Activated CD8-positive, alpha-beta memory T cell treated with anti-CD3 and anti-CD28 coated beads, Interleukin-2, amount 50 U/mL, for 24 hours (primary cell): ENCODE measurements around the gene PLCG1.
"Not testable (repeated sequence)": the region's sequence is repeated elsewhere in the genome, so short reads cannot be mapped to it uniquely, and the experiment has no call there.

ENCODE experiments used
- DNase-seq: peaks from one replicate; pipeline ENCODE4 v3.0.0-alpha.2; 2020; ENCODE audit errors: extremely low read depth

Gene PLCG1

GRCh38 chr20:41136680-41137613 is at the start of gene PLCG1:
Gene PLCG1 (plus strand): TSS chr20:41137543. CDS start chr20:41137642, 99 bp downstream.
- no peak for DNase-seq

DNA sequence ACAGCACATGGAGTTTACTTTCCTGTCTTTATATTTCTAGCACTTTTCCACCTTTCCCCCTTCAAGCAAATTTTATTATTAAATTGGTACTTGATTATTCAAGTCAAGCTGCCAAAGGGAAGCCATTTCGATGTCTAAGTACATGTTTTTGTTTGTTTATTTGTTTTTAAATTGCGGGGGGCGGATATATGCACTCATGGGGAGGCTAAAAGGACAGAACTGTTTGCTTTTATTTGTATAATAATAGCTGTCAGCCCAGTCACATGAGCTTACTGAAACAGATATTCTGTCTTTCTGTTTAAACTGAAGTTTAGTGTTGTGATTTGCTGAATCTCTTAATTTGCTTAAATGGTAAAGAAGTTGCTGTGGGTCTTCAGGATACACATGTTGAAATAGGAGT is 49.6 kb upstream of the PLCG1 start:
- DNase-seq = no peak

DNA sequence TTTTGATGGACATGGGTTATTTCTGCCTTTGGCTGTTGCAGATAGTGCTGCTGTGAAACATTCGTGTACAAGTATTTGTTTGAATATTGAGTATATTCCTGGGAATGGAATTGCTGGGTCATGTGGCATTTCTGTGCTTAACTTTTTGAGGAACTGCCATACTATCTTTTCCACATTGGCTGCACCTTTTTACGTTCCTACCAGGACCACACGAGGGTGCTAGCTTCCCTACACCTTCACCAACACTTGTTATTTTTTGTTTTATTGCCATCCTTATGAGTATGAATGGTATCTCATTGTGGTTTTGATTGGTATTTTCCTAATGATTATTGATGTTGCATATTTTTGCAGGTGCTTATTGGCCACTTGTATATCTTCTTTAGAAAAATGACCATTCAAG is 47.8 kb upstream of the PLCG1 start:
- no peak for DNase-seq

DNA sequence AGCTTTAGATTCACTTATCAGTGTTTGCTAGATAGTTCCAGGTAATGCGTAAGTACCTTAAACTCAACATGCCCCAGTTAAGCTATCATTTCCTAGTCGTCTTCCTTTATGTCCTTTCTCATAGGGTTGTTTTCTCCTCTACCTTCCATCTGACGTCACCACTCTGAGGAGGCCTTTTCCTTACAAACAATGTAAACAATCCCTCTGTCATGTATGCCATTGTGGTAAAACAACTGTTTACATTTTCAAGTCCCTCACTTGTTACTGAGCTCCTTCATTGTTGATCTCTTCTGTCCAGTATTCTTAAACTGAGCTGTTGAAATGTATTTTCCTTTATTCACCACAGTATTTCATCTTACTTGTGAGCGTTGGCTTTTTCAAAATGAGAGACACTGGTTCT is 45.4 kb upstream of the PLCG1 start:
- DNase-seq = no peak

DNA sequence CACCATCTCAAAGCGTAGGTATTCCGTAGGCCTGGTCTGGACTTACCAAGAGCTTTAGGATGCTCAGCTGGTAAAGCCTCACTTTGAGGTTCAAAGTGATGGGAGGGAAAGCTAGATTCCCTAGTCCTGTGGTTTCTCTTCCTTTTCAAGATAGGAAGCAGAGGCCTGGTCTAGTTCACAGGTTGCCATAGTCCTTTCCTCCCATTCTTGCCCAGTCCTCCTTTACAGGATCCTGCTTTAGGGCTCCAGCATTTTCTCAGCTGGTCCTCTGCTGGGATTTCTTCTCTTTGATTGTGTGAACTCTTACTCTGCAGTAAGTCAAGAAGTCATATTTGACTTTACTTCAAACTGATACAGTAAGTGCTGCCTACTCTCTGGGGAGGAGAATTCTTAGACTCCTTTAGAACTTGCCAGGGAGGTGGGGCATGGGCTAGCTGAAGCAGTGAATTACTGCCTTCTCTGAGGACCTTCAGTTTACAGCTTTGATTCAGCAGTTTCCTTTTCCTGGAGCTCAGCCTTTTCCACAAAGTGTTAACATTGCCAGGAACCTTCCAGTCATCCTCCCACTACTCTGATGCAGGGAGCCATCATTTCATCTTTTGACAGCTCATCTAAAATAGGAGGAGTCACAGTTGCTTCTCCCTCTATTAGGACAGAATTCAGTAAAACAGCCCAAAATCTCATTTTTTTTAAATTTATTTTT is 42.8 kb upstream of the PLCG1 start:
- no peak for DNase-seq

DNA sequence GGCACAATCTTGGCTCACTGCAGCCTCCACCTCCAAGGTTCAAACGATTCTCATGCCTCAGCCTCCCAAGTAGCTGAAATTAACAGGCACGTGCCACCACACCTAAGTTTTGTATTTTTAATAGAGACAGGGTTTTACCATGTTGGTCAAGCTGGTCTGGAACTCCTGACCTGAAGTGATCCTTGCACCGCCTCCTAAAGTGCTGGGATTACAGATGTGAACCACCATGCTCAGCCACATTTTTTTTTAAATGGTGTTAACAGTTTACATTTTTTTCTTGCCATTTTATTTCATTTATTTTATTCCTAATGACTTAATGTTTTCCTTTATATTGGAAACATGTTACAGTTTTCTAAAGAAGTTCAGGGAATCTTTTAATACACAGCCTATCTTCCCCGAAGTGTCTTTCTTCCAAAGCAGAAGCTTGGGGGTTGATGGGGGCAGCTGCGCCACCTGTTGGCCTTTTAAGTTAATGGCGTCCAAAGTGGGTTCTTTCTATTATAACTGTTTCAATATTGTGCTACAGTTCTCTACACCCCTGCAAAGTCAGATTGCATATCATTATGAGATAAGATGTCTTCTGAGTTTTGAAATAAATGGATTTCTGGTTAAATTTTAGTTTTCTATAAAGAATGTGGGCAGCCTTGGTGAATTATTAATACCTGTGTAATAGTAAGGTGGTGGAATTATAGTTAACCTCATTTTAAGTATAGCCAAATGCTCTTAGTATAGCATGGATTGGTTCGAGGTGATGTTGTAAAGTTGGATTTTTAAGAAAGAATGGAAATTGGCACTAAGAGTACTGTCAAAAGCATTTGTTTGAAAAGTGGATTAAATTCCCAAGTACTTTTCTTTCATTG is 42.0 kb upstream of the PLCG1 start:
- peak; percentile 13 for DNase-seq

- no peak for DNase-seq
These were observed 38.6 kb upstream of the PLCG1 start for GRCh38 chr20:41098703-41099250.

- no peak for DNase-seq
These were observed 37.3 kb upstream of the PLCG1 start for GRCh38 chr20:41100001-41100480.

DNA sequence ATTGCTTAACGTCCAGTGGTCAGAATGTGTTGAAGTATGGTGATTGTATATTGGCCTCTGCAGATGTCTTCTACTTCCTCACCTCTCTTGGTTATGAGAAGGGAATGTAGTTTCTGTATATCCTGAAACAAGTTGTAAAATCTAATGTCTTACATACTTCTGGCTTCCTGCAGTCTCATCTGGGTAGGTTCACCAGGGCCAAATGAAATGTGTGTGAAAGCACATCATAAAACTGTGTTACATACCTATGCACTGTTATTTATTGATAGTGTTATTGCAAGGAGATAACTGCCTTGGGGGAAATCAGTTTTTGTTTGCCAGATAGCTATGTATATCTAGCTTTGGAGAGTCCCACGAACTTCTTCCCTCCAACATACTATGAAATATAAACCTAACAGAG is 35.7 kb upstream of the PLCG1 start:
- no peak for DNase-seq

- DNase-seq = no peak
These were observed 28.8 kb upstream of the PLCG1 start for GRCh38 chr20:41108531-41108930.

DNA sequence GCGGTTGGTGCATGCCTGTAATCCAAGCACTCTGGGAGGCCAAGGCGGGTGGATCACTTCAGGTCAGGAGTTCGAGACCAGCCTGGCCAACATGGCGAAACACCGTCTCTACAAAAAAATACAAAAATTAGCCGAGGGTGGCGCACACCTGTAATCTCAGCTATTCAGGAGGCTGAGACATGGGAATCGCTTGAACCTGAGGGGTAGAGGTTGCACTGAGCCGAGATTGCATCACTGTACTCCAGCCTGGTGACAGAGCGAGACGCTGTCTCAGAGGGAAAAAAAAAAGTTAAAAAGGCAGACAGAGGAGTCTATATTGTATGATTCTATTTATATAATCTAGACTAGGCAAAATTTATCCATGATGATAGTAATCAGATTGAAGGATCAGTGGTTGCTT is 27.3 kb upstream of the PLCG1 start:
- DNase-seq = no peak

- no peak for DNase-seq
These were observed 26.3 kb upstream of the PLCG1 start for GRCh38 chr20:41110930-41111577.

DNA sequence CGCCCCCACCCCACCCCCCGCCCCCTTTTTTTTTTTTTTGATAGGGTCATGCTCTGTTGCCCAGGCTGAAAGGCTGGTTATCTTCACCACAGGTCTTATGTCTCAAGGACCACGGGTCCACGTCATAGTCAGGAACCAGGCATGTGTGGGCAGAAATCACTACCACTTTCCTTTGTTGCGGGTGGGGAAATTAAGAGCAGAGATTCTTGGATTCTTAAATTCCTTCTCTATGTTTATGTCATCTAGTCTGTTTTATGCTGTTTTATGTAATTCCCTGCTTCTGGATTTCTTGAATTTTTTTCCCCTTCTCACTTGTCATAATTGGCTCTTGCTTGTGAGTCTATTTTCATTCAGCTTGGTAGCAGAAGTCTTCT is 25.8 kb upstream of the PLCG1 start:
- no peak for DNase-seq

- DNase-seq = no peak
These were observed 20.9 kb upstream of the PLCG1 start for GRCh38 chr20:41116282-41116956.

- not testable (repeated sequence) for DNase-seq
These were observed 19.2 kb upstream of the PLCG1 start for GRCh38 chr20:41118159-41118558.

GRCh38 chr20:41118632-41119031 is 18.7 kb upstream of the PLCG1 start:
- no peak for DNase-seq

- no peak for DNase-seq
These were observed 17.5 kb upstream of the PLCG1 start for GRCh38 chr20:41119614-41120561.

DNA sequence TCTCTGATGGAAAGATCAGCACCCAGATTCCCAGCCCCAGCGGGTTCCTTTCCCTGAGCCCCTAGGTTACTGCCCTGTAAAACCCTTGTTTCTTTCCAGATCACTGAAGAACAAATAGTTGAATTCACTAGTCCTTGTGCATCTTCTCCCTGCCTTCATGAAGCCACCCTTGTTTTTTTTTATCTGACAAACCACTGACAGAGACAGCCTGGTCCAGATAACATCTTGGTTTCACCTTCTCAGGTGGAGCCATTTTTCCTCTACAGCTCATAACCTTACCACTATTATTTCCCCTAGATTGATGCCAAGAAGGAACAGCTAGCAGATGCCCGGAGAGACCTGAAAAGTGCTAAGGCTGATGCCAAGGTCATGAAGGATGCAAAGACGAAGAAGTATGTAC is 15.9 kb upstream of the PLCG1 start:
- DNase-seq = no peak

- no peak for DNase-seq
These were observed 13.7 kb upstream of the PLCG1 start for GRCh38 chr20:41123631-41124030.
